ENCODE results near the gene TLCD1. TPM values are rescaled to one million over a fixed set of nuclear protein-coding genes. Genes with fewer than 3 reads are reported as not detected.

TLCD1 gene
- total RNA-seq, 1 donor from 2014 or later: 3.1 TPM

GRCh38 chr17:28693869-28694268 lies 32.2 kb downstream of the TLCD1 start:
- Histone ChIP-seq H3K27me3 (ENCODE audit: low read depth) (no peaks in the 10 kb centered on the region), H3K4me3 (no peak overlapping the region), H3K27ac (replicated peaks) (no peak overlapping the region), H3K9me3 (replicated peaks) (no peaks in the 10 kb centered on the region), H3K4me1 (no peaks in the 10 kb centered on the region), H3K36me3 (peaks cover 100% of the 10 kb centered on the region)
- no peak for TF ChIP-seq CTCF (IDR thresholded peaks at IDR 0.05; ENCODE audit: borderline replicate concordance)
- DNase-seq: no peak
- intact Hi-C loops (cut with micrococcal nuclease): no loop called here

GRCh38 chr17:28689011-28689410 lies 37.0 kb downstream of the TLCD1 start:
- no peak for DNase-seq
- H3K27me3 ChIP-seq (ENCODE audit: low read depth): no peaks in the 10 kb centered on the region
- peaks cover 6% of the 10 kb centered on the region for H3K4me1 ChIP-seq
- no peak overlapping the region for H3K27ac ChIP-seq (replicated peaks)
- no peak overlapping the region for H3K4me3 ChIP-seq
- H3K36me3 ChIP-seq: peaks cover 100% of the 10 kb centered on the region
- no peaks in the 10 kb centered on the region for H3K9me3 ChIP-seq (replicated peaks)
- no peak for TF ChIP-seq CTCF (IDR thresholded peaks at IDR 0.05; ENCODE audit: borderline replicate concordance)
- intact Hi-C loops (cut with micrococcal nuclease): no loop called here

- Histone ChIP-seq H3K27me3 (ENCODE audit: low read depth) (no peaks in the 10 kb centered on the region), H3K4me3 (no peak overlapping the region), H3K9me3 (replicated peaks) (no peaks in the 10 kb centered on the region), H3K27ac (replicated peaks) (no peak overlapping the region), H3K36me3 (peaks cover 100% of the 10 kb centered on the region), H3K4me1 (peaks cover 6% of the 10 kb centered on the region)
- TF ChIP-seq CTCF (IDR thresholded peaks at IDR 0.05; ENCODE audit: borderline replicate concordance): no peak
- intact Hi-C loops (cut with micrococcal nuclease): no loop called here
- no peak for DNase-seq
Observed at GRCh38 chr17:28688481-28688880, 37.6 kb downstream of the TLCD1 start.

- Histone ChIP-seq H3K27ac (replicated peaks) (no peak overlapping the region), H3K36me3 (peaks cover 100% of the 10 kb centered on the region), H3K27me3 (ENCODE audit: low read depth) (no peaks in the 10 kb centered on the region), H3K4me3 (no peak overlapping the region), H3K9me3 (replicated peaks) (no peaks in the 10 kb centered on the region), H3K4me1 (peaks cover 6% of the 10 kb centered on the region)
- no peak for DNase-seq
- no peak for TF ChIP-seq CTCF (IDR thresholded peaks at IDR 0.05; ENCODE audit: borderline replicate concordance)
- intact Hi-C loops (cut with micrococcal nuclease): no loop called here
Observed at GRCh38 chr17:28686296-28686695, 39.7 kb downstream of the TLCD1 start.

- Histone ChIP-seq H3K36me3 (peaks cover 100% of the 10 kb centered on the region), H3K4me1 (peaks cover 6% of the 10 kb centered on the region), H3K9me3 (replicated peaks) (no peaks in the 10 kb centered on the region), H3K4me3 (no peak overlapping the region), H3K27me3 (ENCODE audit: low read depth) (no peaks in the 10 kb centered on the region), H3K27ac (replicated peaks) (no peak overlapping the region)
- no peak for DNase-seq
- intact Hi-C loops (cut with micrococcal nuclease): no loop called here
- TF ChIP-seq CTCF (IDR thresholded peaks at IDR 0.05; ENCODE audit: borderline replicate concordance): no peak
Observed at GRCh38 chr17:28685366-28685765, 40.7 kb downstream of the TLCD1 start.

- no peak for TF ChIP-seq CTCF (IDR thresholded peaks at IDR 0.05; ENCODE audit: borderline replicate concordance)
- no peak for DNase-seq
- no peak overlapping the region for H3K4me3 ChIP-seq
- H3K4me1 ChIP-seq: peaks cover 6% of the 10 kb centered on the region
- H3K9me3 ChIP-seq (replicated peaks): no peaks in the 10 kb centered on the region
- intact Hi-C loops (cut with micrococcal nuclease): no loop called here
- H3K27ac ChIP-seq (replicated peaks): no peak overlapping the region
- peaks cover 100% of the 10 kb centered on the region for H3K36me3 ChIP-seq
- no peaks in the 10 kb centered on the region for H3K27me3 ChIP-seq (ENCODE audit: low read depth)
Observed at GRCh38 chr17:28684963-28685362, 41.1 kb downstream of the TLCD1 start.

Measured in left ventricle myocardium inferior (tissue), 1 donor.